H54 (cell line): ENCODE results near the gene DLG2.
"Not testable (repeated sequence)": the region's sequence is repeated elsewhere in the genome, so short reads cannot be mapped to it uniquely, and the experiment has no call there.

Source experiments
- DNase-seq: peaks from one replicate; pipeline ENCODE4 v3.0.0; 2011; ENCODE audit warnings: low spot score, mixed read lengths; ENCODE audit not compliant: insufficient read length
- FAIRE-seq: peaks from 3 replicates; lab custom pipeline; 2011; peaks lifted over from hg19 to GRCh38; lab: Jason Lieb, UNC
- POLR2A ChIP-seq: IDR thresholded peaks from 2 replicates; pipeline ENCODE4 v1.6.1; 2011; ENCODE audit warnings: low read depth, mild to moderate bottlenecking, low read length

Gene DLG2

GRCh38 chr11:84793318-84793717 is 833.8 kb downstream of the DLG2 start:
- DNase-seq (no peak), FAIRE-seq (no peak)
- no peak for TF ChIP-seq POLR2A

DNA sequence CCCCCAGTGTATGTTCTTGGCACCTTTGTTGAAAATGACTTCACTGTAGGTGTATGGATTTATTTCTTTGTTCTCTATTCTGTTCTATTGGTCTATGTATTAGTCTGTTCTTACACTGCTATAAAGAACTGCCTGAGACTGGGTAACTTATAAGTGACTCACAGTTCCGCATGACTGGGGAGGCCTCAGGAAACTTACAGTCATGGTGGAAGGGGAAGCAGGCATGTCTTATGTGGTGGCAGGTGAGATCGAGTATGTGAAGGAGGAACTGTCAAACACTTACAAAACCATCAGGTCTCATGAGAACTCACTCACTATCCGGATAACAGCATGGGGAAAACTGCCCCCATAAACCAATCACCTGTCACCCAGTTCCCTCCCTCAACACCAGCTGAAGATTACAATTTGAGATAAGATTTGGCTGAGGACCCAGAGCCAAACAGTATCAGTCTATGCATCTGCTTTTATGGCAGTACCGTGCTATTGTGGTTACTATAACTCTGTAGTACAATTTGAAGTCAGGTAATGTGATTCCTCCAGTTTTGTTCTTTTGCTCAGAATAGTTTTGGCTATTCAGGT is 836.2 kb downstream of the DLG2 start:
- no peak for FAIRE-seq
- DNase-seq = no peak
- TF ChIP-seq POLR2A = no peak

DNA sequence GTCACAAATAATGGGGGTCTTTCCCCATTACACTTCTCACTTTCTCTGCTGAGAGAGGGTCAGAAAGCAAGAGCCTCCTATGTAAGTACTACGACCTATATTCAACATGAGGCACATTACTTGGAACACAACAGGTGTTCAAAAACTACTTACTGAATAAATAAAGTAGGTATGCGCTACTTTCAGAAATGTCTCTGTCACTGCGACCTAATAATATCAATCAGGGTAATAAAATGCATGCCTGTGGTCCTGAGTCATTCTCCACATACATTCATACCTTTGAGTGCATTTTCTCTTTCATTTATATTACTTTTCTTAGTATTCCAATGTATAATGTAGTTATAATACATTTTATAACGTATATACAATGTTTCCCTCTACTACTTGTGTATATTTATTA is 838.9 kb downstream of the DLG2 start:
- DNase-seq = no peak
- no peak for TF ChIP-seq POLR2A
- FAIRE-seq = no peak

GRCh38 chr11:84784158-84784557 is 843.0 kb downstream of the DLG2 start:
- FAIRE-seq, DNase-seq: not testable (repeated sequence)

DNA sequence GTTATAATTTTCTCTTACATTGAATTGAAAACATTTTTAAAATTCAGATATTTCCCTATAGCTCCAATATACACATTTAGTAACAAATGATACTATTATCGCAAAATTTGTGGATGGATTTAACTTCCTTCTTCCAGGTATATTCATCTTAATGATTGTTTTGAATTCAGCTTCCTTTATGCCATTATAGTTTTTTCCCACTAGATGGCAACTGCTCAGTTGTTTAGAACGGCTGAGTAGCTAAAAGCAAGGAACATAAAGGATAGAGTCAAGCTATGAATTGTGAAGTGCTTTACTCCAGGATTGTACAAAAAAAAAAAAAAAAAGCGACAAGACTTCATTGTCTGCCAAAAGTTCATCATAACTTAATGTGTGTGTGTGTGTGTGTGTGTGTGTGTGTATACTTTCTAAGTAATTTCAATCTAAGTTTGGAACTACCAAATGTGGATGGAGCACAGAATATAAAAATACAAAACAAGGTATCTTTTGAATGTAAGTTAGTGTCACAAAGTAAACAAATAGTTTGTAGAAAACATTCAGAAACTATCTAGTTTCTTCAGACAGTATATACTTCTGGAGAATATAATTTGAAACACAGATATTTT is 846.4 kb downstream of the DLG2 start:
- FAIRE-seq = peak; percentile 75
- TF ChIP-seq POLR2A = no peak
- DNase-seq = no peak

DNA sequence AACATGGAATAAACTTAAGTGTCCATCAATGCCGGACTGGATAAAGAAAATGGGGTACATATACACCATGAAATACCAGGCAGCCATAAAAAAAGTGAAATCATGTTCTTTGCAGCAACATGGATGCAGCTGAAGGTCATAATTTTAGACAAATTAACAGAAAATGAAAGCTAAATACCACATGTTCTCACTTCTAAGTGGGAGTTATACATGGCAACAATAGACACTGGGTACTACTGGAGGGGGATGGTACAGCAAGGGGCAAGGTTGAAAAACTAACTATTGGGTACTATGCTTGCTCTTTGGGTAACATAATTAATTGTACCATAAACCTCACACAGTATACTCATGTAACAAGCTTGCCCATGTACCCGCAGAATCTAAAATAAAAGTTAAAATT is 851.6 kb downstream of the DLG2 start:
- FAIRE-seq = no peak
- no peak for DNase-seq
- no peak for TF ChIP-seq POLR2A

- FAIRE-seq (no peak), DNase-seq (no peak)
- no peak for TF ChIP-seq POLR2A
These were observed 863.2 kb downstream of the DLG2 start for GRCh38 chr11:84763931-84764330.

DNA sequence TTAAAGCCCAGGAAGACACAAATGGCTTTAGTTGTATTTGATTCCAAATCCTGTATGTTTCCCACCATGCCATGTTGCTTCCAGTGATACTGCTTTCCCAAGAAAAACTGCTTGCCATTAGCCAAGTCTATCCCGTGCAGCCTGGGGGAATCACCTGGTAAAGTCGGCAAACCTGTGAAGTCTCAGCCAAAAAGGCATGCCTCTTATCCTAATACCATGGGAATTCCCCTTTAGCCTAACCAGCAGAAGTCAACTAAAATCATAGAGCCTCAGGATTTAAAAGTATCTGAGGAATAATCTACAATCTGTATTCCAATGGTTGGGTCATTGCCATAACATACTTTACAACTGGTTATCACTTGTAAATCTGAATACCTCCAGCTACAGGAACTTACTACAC is 869.4 kb downstream of the DLG2 start:
- no peak for DNase-seq
- no peak for TF ChIP-seq POLR2A
- no peak for FAIRE-seq

DNA sequence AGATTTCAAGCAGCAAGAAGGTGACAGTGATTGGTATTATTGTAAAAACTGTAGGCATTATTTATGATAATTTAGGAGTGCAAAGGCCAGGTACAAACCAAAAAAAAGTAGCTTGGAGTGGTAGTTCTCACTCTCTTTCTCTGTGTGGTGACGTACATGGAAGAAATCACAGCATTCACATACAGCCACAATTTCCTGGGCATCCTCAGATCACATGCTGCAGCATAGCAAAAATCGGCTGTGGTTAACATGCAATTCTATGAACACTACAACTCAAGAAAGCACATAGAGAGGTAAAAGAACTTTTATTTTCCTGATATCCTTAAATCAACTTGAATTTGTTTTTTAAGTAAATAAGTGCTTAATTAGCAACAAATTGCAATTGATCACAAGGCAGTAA is 875.8 kb downstream of the DLG2 start:
- no peak for FAIRE-seq
- DNase-seq = no peak
- TF ChIP-seq POLR2A = no peak

- TF ChIP-seq POLR2A = no peak
- DNase-seq = no peak
- no peak for FAIRE-seq
These were observed 879.3 kb downstream of the DLG2 start for GRCh38 chr11:84747871-84748270.

GRCh38 chr11:84740050-84740449 is 887.1 kb downstream of the DLG2 start:
- DNase-seq (no peak), FAIRE-seq (no peak)
- TF ChIP-seq POLR2A = no peak

DNA sequence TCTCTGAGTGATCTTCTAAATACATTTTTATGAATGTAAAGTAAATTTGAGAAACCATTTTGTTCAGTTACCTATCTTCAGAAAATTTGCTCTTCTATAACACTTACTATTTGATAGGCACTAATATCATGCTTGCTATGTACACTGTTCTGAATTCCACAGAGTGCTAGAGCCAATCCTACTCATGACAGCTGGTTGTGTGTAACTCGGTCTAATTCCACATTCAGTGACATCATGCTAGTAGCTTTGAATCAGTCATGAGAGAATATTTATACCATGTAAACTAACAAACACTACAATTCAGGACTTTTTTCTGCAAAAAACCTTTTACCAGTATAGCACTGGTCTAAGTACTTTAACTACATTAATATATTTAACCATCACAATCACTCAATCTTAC is 902.9 kb downstream of the DLG2 start:
- DNase-seq = no peak
- no peak for FAIRE-seq
- no peak for TF ChIP-seq POLR2A

DNA sequence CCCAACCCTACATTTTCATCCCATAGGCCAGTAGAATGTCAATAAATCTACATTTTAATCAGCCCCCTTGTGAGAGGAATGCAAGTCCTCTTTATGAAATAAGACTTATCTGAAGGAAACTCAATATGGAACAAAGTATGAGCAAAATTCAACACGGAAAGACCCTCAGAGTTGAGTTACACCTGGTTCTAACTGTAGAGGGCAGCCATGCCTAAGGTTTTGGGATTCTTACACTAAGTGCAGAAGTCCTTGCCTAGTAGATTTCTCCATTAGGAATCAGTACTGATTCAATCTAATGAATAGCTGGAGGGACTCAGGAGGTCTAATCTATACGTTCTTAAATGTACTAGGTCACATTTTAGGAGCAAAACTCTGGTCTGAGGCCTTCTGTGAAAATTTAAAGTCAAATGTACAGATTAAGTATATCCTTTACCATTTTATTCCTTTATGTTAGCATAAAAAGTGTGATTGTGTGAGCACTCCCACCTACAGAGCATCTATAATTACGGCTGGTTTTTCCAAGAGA is 904.5 kb downstream of the DLG2 start:
- TF ChIP-seq POLR2A = no peak
- FAIRE-seq = no peak
- DNase-seq = no peak

DNA sequence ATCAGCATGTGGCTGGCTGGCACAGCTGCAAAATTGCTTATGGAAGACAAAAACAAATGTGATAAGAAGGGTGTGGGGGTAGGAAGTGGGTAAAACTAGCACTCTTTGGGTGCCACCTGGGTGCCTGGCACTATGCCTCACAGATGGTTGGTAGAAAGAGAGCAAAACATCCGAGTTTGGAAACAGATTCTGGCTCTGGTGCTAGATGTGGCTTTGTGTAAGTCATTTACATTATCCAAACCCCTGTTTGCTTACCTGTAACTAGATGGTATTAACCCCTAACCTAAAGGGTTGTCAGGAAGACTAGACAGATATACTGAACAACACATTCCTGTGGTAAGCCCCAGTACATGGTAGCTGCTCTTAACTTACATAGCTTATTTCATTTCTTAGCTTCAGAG is 905.6 kb downstream of the DLG2 start:
- FAIRE-seq = no peak
- no peak for TF ChIP-seq POLR2A
- DNase-seq = no peak
